ENCODE measurements around the gene IL12RB1.

IL12RB1 gene

GRCh38 chr19:18110609-18111232 is 24.0 kb upstream of the IL12RB1 start:
- TF ChIP-seq CTCF (IDR thresholded peaks at IDR 0.05; ENCODE audit: borderline replicate concordance, extremely low read depth, low read length, poor library complexity, severe bottlenecking) (no peak), EZH2 (IDR thresholded peaks at IDR 0.05; ENCODE audit: borderline replicate concordance, low read depth, low read length, severe bottlenecking) (no peak)
- H3K4me1 ChIP-seq (ENCODE audit: insufficient read depth, low read length) = peaks cover 14% of the 10 kb centered on the region
- H2AFZ ChIP-seq (ENCODE audit: low read depth, low read length) = no peak overlapping the region

GRCh38 chr19:18109733-18110608 is 23.2 kb upstream of the IL12RB1 start:
- Histone ChIP-seq H4K20me1 (ENCODE audit: insufficient read depth, low read length) (no peaks in the 10 kb centered on the region), H3K27ac (ENCODE audit: low read length) (no peak overlapping the region), H3K36me3 (ENCODE audit: insufficient read depth, low read length) (no peaks in the 10 kb centered on the region), H3K79me2 (ENCODE audit: insufficient read depth, low read length) (no peaks in the 10 kb centered on the region), H3K4me3 (ENCODE audit: low read depth in 1 of 2, low read length in 2 of 2) (peak overlapping the region in 1 of 2 experiments; percentile 58; a peak in 2 of 4 replicates), H3K4me2 (ENCODE audit: insufficient read depth, low read length) (peak overlapping the region; percentile 92), H3K27me3 (ENCODE audit: insufficient read depth, low read length, poor library complexity) (peaks cover 28% of the 10 kb centered on the region), H3K9ac (ENCODE audit: low read depth, low read length) (peak overlapping the region; percentile 48), H2AFZ (ENCODE audit: low read depth, low read length) (peak overlapping the region; percentile 65), H3K4me1 (ENCODE audit: insufficient read depth, low read length) (peaks cover 14% of the 10 kb centered on the region), H3K9me3 (ENCODE audit: insufficient read depth, low read length, severe bottlenecking) (no peaks in the 10 kb centered on the region)
- TF ChIP-seq CTCF (IDR thresholded peaks at IDR 0.05; ENCODE audit: borderline replicate concordance, extremely low read depth, low read length, poor library complexity, severe bottlenecking) (no peak), EZH2 (IDR thresholded peaks at IDR 0.05; ENCODE audit: borderline replicate concordance, low read depth, low read length, severe bottlenecking) (peak; percentile 84)
- ATAC-seq (ENCODE audit: insufficient read depth, low read depth) = peak; percentile 75
- DNase-seq = peak; percentile 42

More at GRCh38 chr19:18110609-18111232, 24.0 kb upstream of the IL12RB1 start:
- H3K27me3 ChIP-seq (ENCODE audit: insufficient read depth, low read length, poor library complexity) = peaks cover 28% of the 10 kb centered on the region
- ATAC-seq (ENCODE audit: insufficient read depth, low read depth) (no peak), DNase-seq (no peak)
- no peak overlapping the region for H3K27ac ChIP-seq (ENCODE audit: low read length)
- no peaks in the 10 kb centered on the region for H4K20me1 ChIP-seq (ENCODE audit: insufficient read depth, low read length)
- H3K4me2 ChIP-seq (ENCODE audit: insufficient read depth, low read length) = peak overlapping the region; percentile 92
- H3K9me3 ChIP-seq (ENCODE audit: insufficient read depth, low read length, severe bottlenecking) = no peaks in the 10 kb centered on the region
- peak overlapping the region; percentile 48; the same call in 1 of the 2 replicates for H3K9ac ChIP-seq (ENCODE audit: low read depth, low read length)
- H3K4me3 ChIP-seq (ENCODE audit: low read depth in 1 of 2, low read length in 2 of 2) = peak overlapping the region in 1 of 2 experiments; percentile 58; a peak in 2 of 4 replicates
- H3K36me3 ChIP-seq (ENCODE audit: insufficient read depth, low read length) = no peaks in the 10 kb centered on the region
- H3K79me2 ChIP-seq (ENCODE audit: insufficient read depth, low read length) = no peaks in the 10 kb centered on the region

- peaks cover 20% of the 10 kb centered on the region for H3K4me1 ChIP-seq (ENCODE audit: insufficient read depth, low read length)
- H3K4me2 ChIP-seq (ENCODE audit: insufficient read depth, low read length) = peak overlapping the region; percentile 92
- H4K20me1 ChIP-seq (ENCODE audit: insufficient read depth, low read length) = no peaks in the 10 kb centered on the region
- H2AFZ ChIP-seq (ENCODE audit: low read depth, low read length) = no peak overlapping the region
- H3K9ac ChIP-seq (ENCODE audit: low read depth, low read length) = peak overlapping the region; percentile 48; the same call in 1 of the 2 replicates
- H3K9me3 ChIP-seq (ENCODE audit: insufficient read depth, low read length, severe bottlenecking) = no peaks in the 10 kb centered on the region
- TF ChIP-seq EZH2 (IDR thresholded peaks at IDR 0.05; ENCODE audit: borderline replicate concordance, low read depth, low read length, severe bottlenecking) = no peak
- TF ChIP-seq CTCF (IDR thresholded peaks at IDR 0.05; ENCODE audit: borderline replicate concordance, extremely low read depth, low read length, poor library complexity, severe bottlenecking) = no peak
- peaks cover 28% of the 10 kb centered on the region for H3K27me3 ChIP-seq (ENCODE audit: insufficient read depth, low read length, poor library complexity)
- no peak overlapping the region for H3K27ac ChIP-seq (ENCODE audit: low read length)
- DNase-seq (no peak), ATAC-seq (ENCODE audit: insufficient read depth, low read depth) (no peak)
- H3K79me2 ChIP-seq (ENCODE audit: insufficient read depth, low read length) = no peaks in the 10 kb centered on the region
- H3K4me3 ChIP-seq (ENCODE audit: low read depth in 1 of 2, low read length in 2 of 2) = peak overlapping the region in 1 of 2 experiments; percentile 58; a peak in 1 of 4 replicates
- H3K36me3 ChIP-seq (ENCODE audit: insufficient read depth, low read length) = no peaks in the 10 kb centered on the region
These were observed 22.6 kb upstream of the IL12RB1 start for GRCh38 chr19:18109341-18109732.
